Astrocyte (in vitro differentiated cells and primary cell): ENCODE results near the gene BCAT1.

ENCODE experiments used
- EZH2 ChIP-seq: IDR thresholded peaks from 2 replicates; pipeline ENCODE4 v1.6.1; 2012; ENCODE audit warnings: mild to moderate bottlenecking, low read length, inconsistent platforms; ENCODE audit not compliant: insufficient read depth
- TF ChIP-seq, protein P1 (sequence below): IDR thresholded peaks from 2 replicates; pipeline ENCODE4 v1.5.1; 2011; ENCODE audit warnings: low read depth, mild to moderate bottlenecking, inconsistent platforms, low read length, moderate library complexity; ENCODE audit not compliant: insufficient read depth

DNA sequence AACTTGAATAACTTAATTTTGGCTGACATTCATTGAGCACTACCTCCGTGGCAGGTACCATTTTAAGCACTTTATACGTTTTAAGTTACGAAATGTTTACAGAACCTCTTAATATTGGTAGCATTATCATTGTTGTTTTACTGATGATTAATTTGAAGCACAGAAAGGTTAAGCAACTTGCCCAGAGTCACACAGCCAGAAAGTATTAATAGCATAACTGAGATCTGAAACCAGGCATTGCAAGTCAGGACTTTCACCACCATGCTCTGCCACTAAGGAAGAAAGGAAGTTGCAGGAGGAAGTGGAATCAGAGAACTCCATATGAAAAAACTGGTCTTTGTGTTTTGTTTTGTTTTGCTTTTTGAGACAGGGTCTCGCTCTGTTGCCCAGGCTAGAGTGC is 28.2 kb upstream of the BCAT1 start:
- TF ChIP-seq, protein P1, sequence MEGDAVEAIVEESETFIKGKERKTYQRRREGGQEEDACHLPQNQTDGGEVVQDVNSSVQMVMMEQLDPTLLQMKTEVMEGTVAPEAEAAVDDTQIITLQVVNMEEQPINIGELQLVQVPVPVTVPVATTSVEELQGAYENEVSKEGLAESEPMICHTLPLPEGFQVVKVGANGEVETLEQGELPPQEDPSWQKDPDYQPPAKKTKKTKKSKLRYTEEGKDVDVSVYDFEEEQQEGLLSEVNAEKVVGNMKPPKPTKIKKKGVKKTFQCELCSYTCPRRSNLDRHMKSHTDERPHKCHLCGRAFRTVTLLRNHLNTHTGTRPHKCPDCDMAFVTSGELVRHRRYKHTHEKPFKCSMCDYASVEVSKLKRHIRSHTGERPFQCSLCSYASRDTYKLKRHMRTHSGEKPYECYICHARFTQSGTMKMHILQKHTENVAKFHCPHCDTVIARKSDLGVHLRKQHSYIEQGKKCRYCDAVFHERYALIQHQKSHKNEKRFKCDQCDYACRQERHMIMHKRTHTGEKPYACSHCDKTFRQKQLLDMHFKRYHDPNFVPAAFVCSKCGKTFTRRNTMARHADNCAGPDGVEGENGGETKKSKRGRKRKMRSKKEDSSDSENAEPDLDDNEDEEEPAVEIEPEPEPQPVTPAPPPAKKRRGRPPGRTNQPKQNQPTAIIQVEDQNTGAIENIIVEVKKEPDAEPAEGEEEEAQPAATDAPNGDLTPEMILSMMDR: no peak
- no peak for TF ChIP-seq EZH2
